GM12873 (cell line): Measurements from ENCODE around the gene CTU1.

Source experiments
- TF ChIP-seq, protein P1 (sequence below): IDR thresholded peaks from 2 replicates; pipeline ENCODE4 v1.5.1; 2012; ENCODE audit warnings: low read depth, mild to moderate bottlenecking, moderate library complexity, low read length, control low read depth; ENCODE audit not compliant: insufficient read depth; ENCODE audit errors: missing control alignments

Gene CTU1

GRCh38 chr19:51108066-51108804, at the start of gene CTU1:
CTU1 (minus strand) TSS chr19:51108409; CDS start chr19:51104569, 3,840 bp downstream.
- TF ChIP-seq, protein P1, sequence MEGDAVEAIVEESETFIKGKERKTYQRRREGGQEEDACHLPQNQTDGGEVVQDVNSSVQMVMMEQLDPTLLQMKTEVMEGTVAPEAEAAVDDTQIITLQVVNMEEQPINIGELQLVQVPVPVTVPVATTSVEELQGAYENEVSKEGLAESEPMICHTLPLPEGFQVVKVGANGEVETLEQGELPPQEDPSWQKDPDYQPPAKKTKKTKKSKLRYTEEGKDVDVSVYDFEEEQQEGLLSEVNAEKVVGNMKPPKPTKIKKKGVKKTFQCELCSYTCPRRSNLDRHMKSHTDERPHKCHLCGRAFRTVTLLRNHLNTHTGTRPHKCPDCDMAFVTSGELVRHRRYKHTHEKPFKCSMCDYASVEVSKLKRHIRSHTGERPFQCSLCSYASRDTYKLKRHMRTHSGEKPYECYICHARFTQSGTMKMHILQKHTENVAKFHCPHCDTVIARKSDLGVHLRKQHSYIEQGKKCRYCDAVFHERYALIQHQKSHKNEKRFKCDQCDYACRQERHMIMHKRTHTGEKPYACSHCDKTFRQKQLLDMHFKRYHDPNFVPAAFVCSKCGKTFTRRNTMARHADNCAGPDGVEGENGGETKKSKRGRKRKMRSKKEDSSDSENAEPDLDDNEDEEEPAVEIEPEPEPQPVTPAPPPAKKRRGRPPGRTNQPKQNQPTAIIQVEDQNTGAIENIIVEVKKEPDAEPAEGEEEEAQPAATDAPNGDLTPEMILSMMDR: no peak

DNA sequence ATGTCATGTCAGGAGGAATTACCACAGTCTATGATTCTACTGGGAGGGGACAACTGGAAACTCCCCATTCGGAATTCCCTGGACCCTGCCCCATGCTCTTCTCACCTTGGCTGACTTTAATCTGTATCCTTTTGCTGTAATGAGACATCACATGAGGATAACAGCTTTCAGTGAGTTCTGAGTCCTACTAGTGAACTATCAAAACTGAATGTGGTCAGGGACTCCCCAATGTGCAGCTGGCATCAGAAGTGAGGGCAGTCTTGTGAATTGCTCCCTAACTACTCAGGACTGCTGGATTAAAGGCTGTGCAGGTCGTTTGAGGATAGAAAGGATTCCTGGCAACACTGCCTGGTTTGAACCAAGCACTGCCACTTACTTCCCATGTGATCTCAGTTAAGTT, 49.1 kb upstream of the CTU1 start:
- TF ChIP-seq, protein P1: no peak

- TF ChIP-seq, protein P1: no peak
These were observed 48.5 kb upstream of the CTU1 start for GRCh38 chr19:51156710-51157109.

DNA sequence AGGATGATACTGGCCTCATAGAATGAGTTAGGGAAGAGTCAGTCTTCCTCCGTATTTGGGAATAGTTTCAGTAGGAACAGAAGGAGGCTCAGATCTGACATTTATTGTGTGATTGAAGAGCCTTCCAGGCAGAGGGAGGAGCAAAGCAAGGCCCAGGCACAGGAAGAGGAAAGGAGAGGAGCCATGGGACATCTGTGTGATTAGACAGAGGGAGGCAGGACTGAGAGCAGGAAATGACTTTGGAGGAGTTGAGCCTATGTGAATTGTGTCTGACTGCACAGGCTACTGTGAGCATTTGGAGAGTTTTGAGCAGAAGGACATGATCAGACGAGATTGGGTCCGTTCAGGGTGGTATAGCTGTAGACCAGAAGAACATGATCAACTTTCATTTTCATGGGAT, 42.4 kb upstream of the CTU1 start:
- TF ChIP-seq, protein P1: no peak

DNA sequence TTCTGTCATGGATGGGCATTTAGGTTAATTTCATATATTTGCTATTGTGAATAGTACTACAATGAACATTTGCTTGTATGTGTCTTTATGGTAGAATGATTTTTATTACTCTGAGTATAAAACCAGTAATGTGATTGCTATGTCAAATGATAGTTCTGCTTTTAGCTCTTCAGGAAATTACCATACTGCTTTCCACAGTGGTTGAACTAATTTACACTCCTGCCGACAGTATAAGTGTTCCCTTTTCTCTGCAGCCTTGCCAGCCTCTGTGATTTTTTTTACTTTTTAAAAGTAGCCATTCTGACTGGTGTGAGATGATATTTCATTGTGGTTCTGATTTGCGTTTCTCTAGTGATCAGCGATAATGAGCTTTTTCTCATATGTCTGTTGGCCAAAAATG, 40.4 kb upstream of the CTU1 start:
- TF ChIP-seq, protein P1: no peak

GRCh38 chr19:51147663-51148062, 39.5 kb upstream of the CTU1 start:
- TF ChIP-seq, protein P1: no peak

DNA sequence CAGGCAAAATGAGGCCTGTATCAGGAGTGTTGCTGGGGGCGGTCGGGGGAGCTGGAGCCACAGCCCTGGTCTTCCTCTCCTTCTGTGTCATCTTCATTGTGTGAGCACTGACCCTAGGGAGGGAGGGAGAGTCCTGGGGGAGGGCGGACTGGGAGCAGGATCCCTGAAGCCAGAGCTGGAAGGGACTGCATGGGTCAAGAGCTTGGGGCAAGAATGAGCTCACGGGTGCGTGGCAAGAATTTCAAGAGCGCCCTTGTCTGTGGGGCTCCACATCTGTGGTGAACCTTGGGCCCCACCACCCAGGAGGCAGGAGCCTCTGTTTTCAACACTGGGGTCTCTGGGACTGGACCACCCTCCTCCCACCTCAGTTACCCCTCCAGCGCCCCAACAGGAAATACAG, 38.5 kb upstream of the CTU1 start:
- TF ChIP-seq, protein P1: no peak
